CD4-positive, alpha-beta T cell treated with Interferon gamma for 1 hour (primary cell): ENCODE results near the gene S1PR4.

Experiments used
- DNase-seq: peaks from one replicate; pipeline ENCODE4 v3.0.0-alpha.2; 2020

S1PR4 gene

DNA sequence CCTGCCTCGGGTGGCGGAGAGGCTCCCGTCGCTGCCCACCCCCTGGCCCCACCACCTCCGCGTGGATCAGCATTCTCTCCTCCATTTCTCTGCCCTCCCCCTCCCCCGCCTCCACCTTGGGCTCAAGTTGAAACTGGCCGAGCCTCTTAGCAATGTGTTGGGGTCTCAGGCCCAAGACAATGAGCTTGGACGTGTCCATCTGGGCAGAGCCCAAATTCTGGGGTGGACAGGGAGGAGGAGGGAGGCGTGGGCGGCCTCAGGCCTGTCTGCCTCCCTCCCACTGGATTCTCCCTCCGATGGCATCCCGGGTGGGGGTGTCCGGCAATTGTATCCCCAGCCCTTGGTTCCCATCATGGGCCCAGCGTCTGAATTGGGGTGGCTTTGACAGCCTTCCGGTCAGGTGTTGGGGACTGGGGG is 47.1 kb downstream of the S1PR4 start:
- DNase-seq, result no peak

GRCh38 chr19:3227054-3227626 is 48.6 kb downstream of the S1PR4 start:
- no peak for DNase-seq

DNA sequence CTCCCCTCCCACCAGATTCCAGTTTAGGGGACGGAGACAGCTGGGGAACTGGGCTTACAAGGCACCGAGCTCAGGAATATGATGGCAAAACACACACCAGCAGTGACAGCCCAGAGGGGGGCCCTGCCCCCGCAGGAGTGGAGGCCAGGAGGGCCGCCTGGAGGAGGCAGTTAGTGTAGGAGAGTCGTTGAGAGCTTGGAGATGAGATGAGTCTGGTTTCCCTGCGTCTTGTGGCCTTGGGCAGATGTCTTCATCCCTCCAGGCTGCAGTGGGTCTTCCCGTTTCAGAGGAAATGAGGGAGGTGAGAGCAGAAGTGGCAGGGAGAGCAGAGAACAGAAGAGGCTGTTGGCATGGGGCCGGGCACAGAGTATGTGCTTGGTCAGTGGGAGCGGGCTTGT is 50.8 kb downstream of the S1PR4 start:
- no peak for DNase-seq
